ENCODE results near the gene TNRC6A. TPM values are rescaled to one million over a fixed set of nuclear protein-coding genes. Genes with fewer than 3 reads are reported as not detected.

The TNRC6A gene
- total RNA-seq, 6 donors from 2014 or later, result 35.2 to 152 (median 65.3) TPM

GRCh38 chr16:24729951-24730815, 732 bp downstream of the TNRC6A start:
- Histone ChIP-seq H3K36me3 (peaks cover 0 to 10% (median 0%) of the 10 kb centered on the region in 4 donors), H3K4me3 (peak overlapping the region; percentile 44 to 94 (median 84)), H3K27ac (peak overlapping the region; percentile 86 to 94 (median 90)), H3K9me3 (no peaks in the 10 kb centered on the region), H3K4me1 (peaks cover 26 to 44% (median 35%) of the 10 kb centered on the region in 4 donors), H3K27me3 (no peaks in the 10 kb centered on the region)
- TF ChIP-seq EP300 (IDR thresholded peaks at IDR 0.05) (no peak), POLR2AphosphoS5 (IDR thresholded peaks at IDR 0.05) (no peak), POLR2A (IDR thresholded peaks at IDR 0.05) (no peak), CTCF (IDR thresholded peaks at IDR 0.05) (no peak)
- DNase-seq (peak in 1 of 2 donors; percentile 30), ATAC-seq (ENCODE audit: low FRiP score in 2 of 2) (no peak)
- WGBS, 2 donors, result 1% methylated on average over 36 to 50 of the region's 61 CpGs

GRCh38 chr16:24730914-24731313, 1.5 kb downstream of the TNRC6A start:
- DNase-seq (no peak), ATAC-seq (ENCODE audit: low FRiP score in 2 of 2) (no peak)
- Histone ChIP-seq H3K27me3 (no peaks in the 10 kb centered on the region), H3K27ac (peak overlapping the region in 3 of 4 donors; percentile 86 to 94 (median 88)), H3K4me3 (peak overlapping the region in 3 of 4 donors; percentile 82 to 94 (median 87)), H3K36me3 (peaks cover 0 to 10% (median 0%) of the 10 kb centered on the region in 4 donors), H3K9me3 (no peaks in the 10 kb centered on the region), H3K4me1 (peaks cover 30 to 51% (median 41%) of the 10 kb centered on the region in 4 donors)
- 15 to 24% methylated on average over 6 of the region's 6 CpGs for WGBS, 2 donors
- TF ChIP-seq CTCF (IDR thresholded peaks at IDR 0.05) (no peak), POLR2A (IDR thresholded peaks at IDR 0.05) (no peak), POLR2AphosphoS5 (IDR thresholded peaks at IDR 0.05) (no peak), EP300 (IDR thresholded peaks at IDR 0.05) (no peak)

GRCh38 chr16:24731722-24732419, 2.4 kb downstream of the TNRC6A start:
- Histone ChIP-seq H3K4me1 (peaks cover 40 to 60% (median 51%) of the 10 kb centered on the region in 4 donors), H3K9me3 (no peaks in the 10 kb centered on the region), H3K36me3 (peaks cover 0 to 10% (median 0%) of the 10 kb centered on the region in 4 donors), H3K4me3 (peak overlapping the region in 1 of 4 donors; percentile 82), H3K27ac (peak overlapping the region in 2 of 4 donors; percentile 27 to 86), H3K27me3 (no peaks in the 10 kb centered on the region)
- DNase-seq (no peak), ATAC-seq (ENCODE audit: low FRiP score in 2 of 2) (no peak)
- 55 to 64% methylated on average over 8 of the region's 8 CpGs for WGBS, 2 donors
- no peak for TF ChIP-seq EP300 (IDR thresholded peaks at IDR 0.05)
- no peak for TF ChIP-seq POLR2A (IDR thresholded peaks at IDR 0.05)
- TF ChIP-seq POLR2AphosphoS5 (IDR thresholded peaks at IDR 0.05), result no peak
- TF ChIP-seq CTCF (IDR thresholded peaks at IDR 0.05), result no peak

- no peak for TF ChIP-seq POLR2AphosphoS5 (IDR thresholded peaks at IDR 0.05)
- TF ChIP-seq EP300 (IDR thresholded peaks at IDR 0.05), result no peak
- TF ChIP-seq POLR2A (IDR thresholded peaks at IDR 0.05), result no peak
- no peak for TF ChIP-seq CTCF (IDR thresholded peaks at IDR 0.05)
- ATAC-seq (ENCODE audit: low FRiP score in 2 of 2), result peak in 1 of 2 donors; percentile 49
- DNase-seq, result no peak
- peak overlapping the region in 1 of 4 donors; percentile 10 for H3K27ac ChIP-seq
- H3K9me3 ChIP-seq, result no peaks in the 10 kb centered on the region
- H3K36me3 ChIP-seq, result peaks cover 0 to 14% (median 0%) of the 10 kb centered on the region in 4 donors
- peaks cover 55 to 77% (median 70%) of the 10 kb centered on the region in 4 donors for H3K4me1 ChIP-seq
- no peaks in the 10 kb centered on the region for H3K27me3 ChIP-seq
- no peak overlapping the region for H3K4me3 ChIP-seq
- WGBS, 2 donors, result 69 to 85% methylated on average over 1 of the region's 1 CpG
Observed at GRCh38 chr16:24734382-24734781, 4.9 kb downstream of the TNRC6A start.

All from upper lobe of left lung (tissue), 6 donors.